ENCODE results near the gene OR8G1.
"Not testable (repeated sequence)": the region's sequence is repeated elsewhere in the genome, so short reads cannot be mapped to it uniquely, and the experiment has no call there.

OR8G1 gene, protein sequence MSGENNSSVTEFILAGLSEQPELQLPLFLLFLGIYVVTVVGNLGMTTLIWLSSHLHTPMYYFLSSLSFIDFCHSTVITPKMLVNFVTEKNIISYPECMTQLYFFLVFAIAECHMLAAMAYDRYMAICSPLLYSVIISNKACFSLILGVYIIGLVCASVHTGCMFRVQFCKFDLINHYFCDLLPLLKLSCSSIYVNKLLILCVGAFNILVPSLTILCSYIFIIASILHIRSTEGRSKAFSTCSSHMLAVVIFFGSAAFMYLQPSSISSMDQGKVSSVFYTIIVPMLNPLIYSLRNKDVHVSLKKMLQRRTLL

GRCh38 chr11:124240621-124241397, at the start of gene OR8G1:
OR8G1 (plus strand) TSS chr11:124241095; CDS start chr11:124249676, 8,581 bp downstream.
- no peak for DNase-seq

DNA sequence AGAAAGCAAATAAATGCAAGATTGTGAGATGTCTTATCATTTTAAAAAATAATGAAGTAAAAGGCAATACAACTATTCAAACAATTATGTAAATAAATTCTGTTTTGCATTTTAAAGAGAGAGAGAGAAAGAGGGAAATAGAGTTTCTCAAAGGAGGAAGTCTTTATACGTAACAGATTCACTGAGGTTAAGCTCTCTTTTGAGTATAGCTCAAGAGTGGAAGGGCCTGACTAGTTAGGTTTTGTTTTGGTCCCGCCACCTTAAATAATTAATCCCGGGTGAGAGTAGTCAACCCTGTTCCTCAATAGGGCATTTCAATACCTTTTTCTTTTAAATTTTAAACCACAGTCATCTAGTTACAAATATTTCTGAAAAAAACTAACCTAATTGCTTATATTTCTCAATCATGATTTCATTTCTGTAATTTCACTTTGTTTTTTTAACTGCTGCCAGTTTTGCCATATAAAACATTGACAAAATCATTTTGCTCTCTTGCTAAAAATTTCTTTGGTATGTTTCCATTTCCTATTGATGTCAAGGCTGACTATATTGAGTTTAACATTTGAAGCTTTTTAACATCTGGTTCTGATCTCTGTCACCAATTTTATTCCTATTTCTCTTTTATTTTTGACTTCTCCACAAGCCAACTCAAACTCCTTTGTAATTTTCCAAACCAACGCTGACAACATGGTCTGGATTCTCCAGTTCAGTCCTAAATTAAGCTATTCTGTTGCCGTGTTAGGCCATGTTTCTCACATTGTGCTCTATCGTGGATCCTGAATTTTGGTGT, 47.5 kb upstream of the OR8G1 start:
- DNase-seq: no peak

DNA sequence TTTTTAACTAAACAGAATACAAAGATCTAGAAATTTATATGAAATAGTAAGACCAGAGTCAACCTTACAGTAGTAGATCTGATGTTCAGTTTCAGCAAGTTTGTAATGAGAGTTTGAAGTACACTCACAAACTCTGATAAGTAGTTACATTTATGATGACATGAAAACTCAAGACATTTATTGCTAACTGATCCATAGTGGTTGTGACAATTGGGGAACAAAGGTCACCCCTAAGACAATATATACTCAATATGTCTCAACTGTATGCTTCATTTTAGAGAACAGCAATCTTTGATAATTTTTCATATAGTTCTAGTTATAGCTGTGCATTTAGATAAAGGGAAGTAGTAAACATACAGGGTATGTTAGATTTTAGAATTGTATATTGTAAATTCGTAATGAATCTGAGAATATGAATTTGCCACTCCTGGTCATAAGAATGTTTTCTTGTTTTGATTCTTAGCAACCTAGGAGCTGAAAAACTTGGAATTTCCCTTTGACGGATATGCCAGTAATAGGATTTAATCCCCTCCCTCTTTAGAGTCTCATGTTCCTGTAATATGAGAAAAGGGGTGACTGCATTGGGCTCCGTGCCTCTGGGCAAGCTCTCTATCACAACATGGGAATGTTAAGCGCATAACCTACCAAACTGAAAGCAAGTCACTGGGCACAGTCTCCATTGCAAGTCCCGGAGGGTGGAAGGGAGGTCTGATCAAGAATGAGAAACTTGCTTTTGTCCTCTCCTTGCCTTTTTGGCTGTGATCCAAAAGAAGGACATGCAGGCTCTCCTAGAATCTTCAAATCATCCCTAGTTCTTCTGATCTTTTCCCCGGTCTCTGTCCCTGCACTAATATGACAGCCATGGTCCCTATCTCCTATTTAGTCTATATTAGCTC, 46.4 kb upstream of the OR8G1 start:
- no peak for DNase-seq

DNA sequence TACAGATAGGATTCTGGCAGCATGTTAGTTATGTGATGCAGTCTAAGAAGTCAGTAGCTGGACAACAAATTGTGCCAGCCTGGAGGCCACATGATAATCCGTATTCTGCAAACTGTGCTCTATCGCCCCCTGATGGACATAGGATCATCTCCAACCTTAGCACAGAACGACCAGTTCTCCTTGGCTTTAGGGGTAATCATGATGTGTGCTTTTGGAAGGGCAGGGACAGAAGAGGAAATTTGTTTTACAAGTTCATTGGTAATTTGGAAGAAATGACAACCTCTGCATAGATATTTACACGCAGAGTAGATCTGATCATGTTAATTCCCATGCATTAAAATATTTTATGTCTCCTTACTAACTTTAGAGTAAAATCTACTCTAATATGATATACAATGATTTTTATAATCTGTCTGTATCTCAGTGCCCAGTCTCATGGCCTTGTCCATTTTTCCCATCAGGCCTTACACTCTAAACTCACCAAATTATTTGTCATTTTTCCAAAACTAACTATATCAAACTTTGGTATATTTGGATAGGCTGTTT, 45.6 kb upstream of the OR8G1 start:
- no peak for DNase-seq

- no peak for DNase-seq
Observed at GRCh38 chr11:124197999-124198398, 42.9 kb upstream of the OR8G1 start.

- no peak for DNase-seq
Observed at GRCh38 chr11:124198897-124199296, 42.0 kb upstream of the OR8G1 start.

- no peak for DNase-seq
Observed at GRCh38 chr11:124199702-124200101, 41.2 kb upstream of the OR8G1 start.

DNA sequence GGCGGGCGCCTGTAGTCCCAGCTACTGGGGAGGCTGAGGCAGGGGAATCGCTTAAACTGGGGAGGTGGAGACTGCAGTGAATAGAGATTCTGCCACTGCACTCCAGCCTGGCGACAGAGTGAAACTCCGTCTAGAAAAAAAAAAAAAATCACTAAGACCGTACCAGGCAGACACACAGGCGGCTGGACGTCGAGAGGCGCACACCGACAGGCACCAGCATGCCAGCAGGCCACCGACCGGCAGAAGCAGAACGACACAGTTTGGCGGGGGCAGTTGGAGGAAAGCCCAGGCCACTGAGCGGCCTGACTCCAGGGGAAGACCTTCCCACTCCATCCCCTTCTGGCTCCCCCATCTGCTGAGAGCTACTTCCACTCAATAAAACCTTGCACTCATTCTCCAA, 40.2 kb upstream of the OR8G1 start:
- DNase-seq: no peak

- no peak for DNase-seq
Observed at GRCh38 chr11:124202951-124203350, 37.9 kb upstream of the OR8G1 start.

DNA sequence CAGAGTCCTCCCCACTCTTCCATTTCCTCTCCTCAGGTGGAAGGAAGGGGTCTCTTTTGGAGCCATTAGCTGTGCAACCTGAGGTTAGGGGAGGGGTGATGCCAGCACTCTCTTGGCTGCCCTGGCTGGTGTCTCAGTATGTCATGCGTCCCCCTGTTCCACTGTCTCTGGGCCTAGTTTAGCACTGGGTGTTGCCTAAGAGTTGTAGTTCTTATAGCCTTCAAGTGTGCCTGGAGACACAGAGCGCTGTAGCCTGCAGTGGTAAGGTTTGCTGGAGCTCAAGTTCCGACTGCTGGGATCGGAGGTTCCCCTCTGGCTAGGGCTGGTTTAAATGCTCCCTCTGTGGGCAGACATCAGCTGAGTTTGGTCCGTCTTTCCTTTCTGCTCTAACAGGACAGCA, 36.9 kb upstream of the OR8G1 start:
- DNase-seq: no peak

- DNase-seq: no peak
Observed at GRCh38 chr11:124207102-124207792, 33.6 kb upstream of the OR8G1 start.

DNA sequence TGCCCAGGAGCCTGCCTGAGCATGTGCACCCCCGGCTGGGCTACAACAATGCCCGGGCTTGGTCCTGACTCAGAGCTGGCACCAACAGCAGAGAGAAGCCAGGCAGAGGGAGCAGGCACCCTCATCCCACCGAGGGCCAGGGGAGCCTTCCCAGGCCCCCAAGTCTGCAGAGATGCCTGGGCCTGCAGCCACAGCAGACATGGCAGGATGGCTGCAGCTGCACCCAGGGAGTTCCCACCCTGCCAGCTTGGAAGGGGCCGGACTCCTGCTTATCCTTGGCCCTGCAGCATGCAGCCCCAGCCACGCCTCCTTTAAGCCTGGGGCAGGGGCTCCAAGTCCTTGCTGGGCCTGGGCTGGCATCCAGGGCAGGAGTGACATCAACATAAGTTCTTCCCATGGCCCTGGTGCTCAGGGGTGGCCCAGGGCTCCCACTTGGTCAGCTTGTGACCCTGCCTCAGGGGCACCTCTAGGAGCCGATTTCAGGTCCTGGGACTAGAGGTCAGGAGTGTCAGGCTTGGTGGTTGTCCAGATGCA, 31.0 kb upstream of the OR8G1 start:
- DNase-seq: no peak

DNA sequence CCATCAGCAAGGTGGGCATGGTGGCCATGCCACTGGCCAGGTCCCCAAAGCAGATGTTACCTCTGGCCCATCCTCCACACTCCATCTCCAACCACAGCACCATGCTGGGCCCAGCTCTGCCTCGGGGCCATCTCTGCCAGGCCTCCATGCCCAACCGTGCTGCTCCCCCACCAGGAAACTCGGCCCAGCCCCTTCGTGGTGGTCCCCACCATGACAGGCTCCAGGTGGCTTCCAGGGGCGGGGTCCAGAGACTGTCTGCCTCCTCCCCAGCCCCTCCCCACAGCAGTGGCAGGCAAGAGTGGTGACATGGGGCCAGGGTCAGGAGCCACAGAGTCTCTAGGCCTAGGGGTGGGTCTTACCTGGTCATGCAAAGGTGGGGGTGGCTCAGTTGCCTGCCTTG, 30.5 kb upstream of the OR8G1 start:
- DNase-seq: no peak

DNA sequence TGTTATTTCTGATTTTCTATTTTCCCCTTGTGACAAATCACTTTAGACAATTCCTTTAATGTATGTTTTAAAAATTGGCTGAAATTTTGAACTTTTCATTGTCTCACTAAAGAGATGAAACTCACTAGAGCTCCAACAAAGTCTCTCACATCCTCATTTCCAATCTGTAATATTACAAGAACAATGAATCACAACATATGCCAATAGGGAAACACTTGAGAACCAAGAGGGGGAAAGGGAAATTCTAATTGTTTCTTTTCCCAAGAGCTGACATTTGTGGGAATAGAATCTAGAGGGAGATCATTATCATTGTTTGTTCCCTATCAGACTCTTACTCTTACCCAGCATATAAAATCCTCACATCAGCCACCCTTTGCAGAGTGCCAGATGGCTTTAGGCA, 29.6 kb upstream of the OR8G1 start:
- DNase-seq: no peak

DNA sequence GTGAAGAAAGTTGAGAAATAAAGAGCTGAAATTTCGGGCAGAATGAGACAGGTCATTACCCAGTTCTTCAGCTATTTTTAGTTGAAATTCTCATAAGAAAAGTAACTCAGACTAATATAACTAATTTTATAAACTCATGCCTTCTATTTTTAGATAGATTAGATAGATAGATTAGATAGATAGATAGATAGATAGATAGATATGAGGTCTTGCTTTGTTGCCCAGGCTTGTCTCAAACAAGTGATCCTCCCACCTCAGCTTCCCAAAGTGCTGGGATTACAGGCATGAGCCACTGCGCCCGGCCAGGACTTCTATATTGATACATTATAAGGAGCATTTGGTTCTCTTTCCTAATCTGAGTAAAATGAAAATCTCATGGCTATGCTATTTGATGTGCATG, 26.9 kb upstream of the OR8G1 start:
- no peak for DNase-seq

- DNase-seq: no peak
Observed at GRCh38 chr11:124219126-124219525, 21.8 kb upstream of the OR8G1 start.

- DNase-seq: no peak
Observed at GRCh38 chr11:124222407-124222806, 18.5 kb upstream of the OR8G1 start.

DNA sequence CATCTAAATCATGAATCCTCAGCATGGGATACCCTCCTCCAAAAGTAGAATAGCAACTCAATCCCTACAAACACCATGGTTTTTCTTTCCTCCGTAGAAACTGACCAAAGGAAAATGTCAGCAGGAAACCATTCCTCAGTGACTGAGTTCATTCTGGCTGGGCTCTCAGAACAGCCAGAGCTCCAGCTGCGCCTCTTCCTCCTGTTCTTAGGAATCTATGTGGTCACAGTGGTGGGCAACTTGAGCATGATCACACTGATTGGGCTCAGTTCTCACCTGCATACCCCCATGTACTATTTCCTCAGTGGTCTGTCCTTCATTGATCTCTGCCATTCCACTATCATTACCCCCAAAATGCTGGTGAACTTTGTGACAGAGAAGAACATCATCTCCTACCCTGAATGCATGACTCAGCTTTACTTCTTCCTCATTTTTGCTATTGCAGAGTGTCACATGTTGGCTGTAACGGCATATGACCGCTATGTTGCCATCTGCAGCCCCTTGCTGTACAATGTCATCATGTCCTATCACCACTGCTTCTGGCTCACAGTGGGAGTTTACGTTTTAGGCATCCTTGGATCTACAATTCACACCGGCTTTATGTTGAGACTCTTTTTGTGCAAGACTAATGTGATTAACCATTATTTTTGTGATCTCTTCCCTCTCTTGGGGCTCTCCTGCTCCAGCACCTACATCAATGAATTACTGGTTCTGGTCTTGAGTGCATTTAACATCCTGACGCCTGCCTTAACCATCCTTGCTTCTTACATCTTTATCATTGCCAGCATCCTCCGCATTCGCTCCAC, 16.1 kb upstream of the OR8G1 start:
- not testable (repeated sequence) for DNase-seq

GRCh38 chr11:124225471-124225870, 15.4 kb upstream of the OR8G1 start:
- no peak for DNase-seq

Measured in nucleus accumbens (tissue), 56 donors.